ENCODE data around the gene RTP5.

RTP5 gene

GRCh38 chr2:241872313-241872642 lies 2.7 kb downstream of the RTP5 start:
- Histone ChIP-seq H2AFZ (ENCODE audit: low read depth, low read length) (no peak overlapping the region), H3K4me3 (ENCODE audit: low read depth in 1 of 2, low read length in 2 of 2) (no peak overlapping the region), H3K36me3 (ENCODE audit: insufficient read depth, low read length) (no peaks in the 10 kb centered on the region), H3K9me3 (ENCODE audit: insufficient read depth, low read length, severe bottlenecking) (no peaks in the 10 kb centered on the region), H3K9ac (ENCODE audit: low read depth, low read length) (no peak overlapping the region), H3K4me2 (ENCODE audit: insufficient read depth, low read length) (no peak overlapping the region), H4K20me1 (ENCODE audit: insufficient read depth, low read length) (peaks cover 16% of the 10 kb centered on the region), H3K27me3 (ENCODE audit: insufficient read depth, low read length, poor library complexity) (no peaks in the 10 kb centered on the region), H3K27ac (ENCODE audit: low read length) (no peak overlapping the region), H3K79me2 (ENCODE audit: insufficient read depth, low read length) (no peaks in the 10 kb centered on the region), H3K4me1 (ENCODE audit: insufficient read depth, low read length) (peaks cover 50% of the 10 kb centered on the region)
- TF ChIP-seq EZH2 (IDR thresholded peaks at IDR 0.05; ENCODE audit: borderline replicate concordance, low read depth, low read length, severe bottlenecking) (no peak), CTCF (IDR thresholded peaks at IDR 0.05; ENCODE audit: borderline replicate concordance, extremely low read depth, low read length, poor library complexity, severe bottlenecking) (no peak)
- ATAC-seq (ENCODE audit: insufficient read depth, low read depth) = no peak
- no peak for DNase-seq

- H3K27ac ChIP-seq (ENCODE audit: low read length) = no peak overlapping the region
Measured at GRCh38 chr2:241873081-241873802, 3.7 kb downstream of the RTP5 start.

DNA sequence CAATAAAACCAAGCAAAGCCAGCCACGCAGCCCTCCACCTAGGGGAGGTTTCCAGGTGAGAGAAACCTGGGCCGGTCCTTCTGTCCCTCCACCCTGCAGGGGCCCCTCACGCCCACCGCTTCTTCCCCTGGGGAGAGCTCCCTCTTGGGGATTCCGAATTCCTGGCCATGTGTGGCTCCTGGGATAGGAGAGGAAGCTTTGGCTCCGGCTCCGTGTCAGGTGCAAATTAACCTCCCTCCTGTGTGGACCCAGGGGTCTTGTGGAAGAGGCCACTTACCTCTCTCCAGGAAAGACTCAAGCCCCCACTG lies 4.2 kb downstream of the RTP5 start:
- no peak overlapping the region for H3K9ac ChIP-seq (ENCODE audit: low read depth, low read length)
- H3K36me3 ChIP-seq (ENCODE audit: insufficient read depth, low read length) = no peaks in the 10 kb centered on the region
- peaks cover 35% of the 10 kb centered on the region for H3K4me1 ChIP-seq (ENCODE audit: insufficient read depth, low read length)
- no peak overlapping the region for H2AFZ ChIP-seq (ENCODE audit: low read depth, low read length)
- TF ChIP-seq CTCF (IDR thresholded peaks at IDR 0.05; ENCODE audit: borderline replicate concordance, extremely low read depth, low read length, poor library complexity, severe bottlenecking) = no peak
- TF ChIP-seq EZH2 (IDR thresholded peaks at IDR 0.05; ENCODE audit: borderline replicate concordance, low read depth, low read length, severe bottlenecking) = no peak
- no peak overlapping the region for H3K27ac ChIP-seq (ENCODE audit: low read length)
- no peak overlapping the region for H3K4me3 ChIP-seq (ENCODE audit: low read depth in 1 of 2, low read length in 2 of 2)
- no peaks in the 10 kb centered on the region for H3K9me3 ChIP-seq (ENCODE audit: insufficient read depth, low read length, severe bottlenecking)
- DNase-seq = no peak
- no peaks in the 10 kb centered on the region for H3K27me3 ChIP-seq (ENCODE audit: insufficient read depth, low read length, poor library complexity)
- peaks cover 4% of the 10 kb centered on the region; the same call in 1 of the 2 replicates for H4K20me1 ChIP-seq (ENCODE audit: insufficient read depth, low read length)
- H3K4me2 ChIP-seq (ENCODE audit: insufficient read depth, low read length) = no peak overlapping the region
- H3K79me2 ChIP-seq (ENCODE audit: insufficient read depth, low read length) = no peaks in the 10 kb centered on the region
- ATAC-seq (ENCODE audit: insufficient read depth, low read depth) = no peak

More at GRCh38 chr2:241873081-241873802, 3.7 kb downstream of the RTP5 start:
- H3K9ac ChIP-seq (ENCODE audit: low read depth, low read length) = no peak overlapping the region
- H3K4me2 ChIP-seq (ENCODE audit: insufficient read depth, low read length) = no peak overlapping the region
- no peak for TF ChIP-seq CTCF (IDR thresholded peaks at IDR 0.05; ENCODE audit: borderline replicate concordance, extremely low read depth, low read length, poor library complexity, severe bottlenecking)
- TF ChIP-seq EZH2 (IDR thresholded peaks at IDR 0.05; ENCODE audit: borderline replicate concordance, low read depth, low read length, severe bottlenecking) = no peak
- DNase-seq (no peak), ATAC-seq (ENCODE audit: insufficient read depth, low read depth) (no peak)
- no peaks in the 10 kb centered on the region for H3K27me3 ChIP-seq (ENCODE audit: insufficient read depth, low read length, poor library complexity)
- H3K9me3 ChIP-seq (ENCODE audit: insufficient read depth, low read length, severe bottlenecking) = no peaks in the 10 kb centered on the region
- H3K4me3 ChIP-seq (ENCODE audit: low read depth in 1 of 2, low read length in 2 of 2) = no peak overlapping the region
- no peaks in the 10 kb centered on the region for H3K36me3 ChIP-seq (ENCODE audit: insufficient read depth, low read length)
- H2AFZ ChIP-seq (ENCODE audit: low read depth, low read length) = no peak overlapping the region
- H4K20me1 ChIP-seq (ENCODE audit: insufficient read depth, low read length) = peaks cover 9% of the 10 kb centered on the region
- H3K4me1 ChIP-seq (ENCODE audit: insufficient read depth, low read length) = peaks cover 40% of the 10 kb centered on the region
- no peaks in the 10 kb centered on the region for H3K79me2 ChIP-seq (ENCODE audit: insufficient read depth, low read length)
